Chondrocyte (in vitro differentiated cells): ENCODE measurements around the gene HOPX. TPM values are rescaled to one million over a fixed set of nuclear protein-coding genes. Genes with fewer than 3 reads are reported as not detected.

Source experiments
- DNase-seq: peaks from one replicate; pipeline ENCODE4 v3.0.0; 2021; ENCODE audit warnings: mixed read lengths, low spot score
- H3K27ac Mint-ChIP-seq: one replicate; pipeline ENCODE4 v1.8.0; 2021; ENCODE audit warnings: mild to moderate bottlenecking, moderate library complexity, mixed read lengths; ENCODE audit not compliant: unreplicated experiment
- H3K27me3 Mint-ChIP-seq: 2 replicates; pipeline ENCODE4 v1.8.0; 2021; ENCODE audit warnings: low read depth, mixed read lengths
- H3K36me3 Mint-ChIP-seq: 2 replicates; pipeline ENCODE4 v1.8.0; 2021; ENCODE audit warnings: low read depth, mixed read lengths
- H3K4me1 Mint-ChIP-seq: 2 replicates; pipeline ENCODE4 v1.8.0; 2021; ENCODE audit warnings: low read depth, mild to moderate bottlenecking, mixed read lengths
- H3K4me3 Mint-ChIP-seq: one replicate; pipeline ENCODE4 v1.8.0; 2021; ENCODE audit warnings: mild to moderate bottlenecking, moderate library complexity, mixed read lengths; ENCODE audit not compliant: unreplicated experiment
- H3K9me3 Mint-ChIP-seq: 2 replicates; pipeline ENCODE4 v1.8.0; 2021; ENCODE audit warnings: low read depth, mixed read lengths
- total RNA-seq: library from RNA; stranded (reverse); gene quantifications from 3 replicates; pipeline ENCODE4 v1.2.1, GENCODE V29; 2021
- TF ChIP-seq, protein P1 (sequence below): fragments of 200-600 bp; sonication (generic); IDR thresholded peaks from 2 replicates; pipeline ENCODE4 v1.5.0; 2021; ENCODE audit warnings: antibody characterized with exemption, mild to moderate bottlenecking, moderate library complexity

Gene HOPX
- total RNA-seq, 1 donor from 2014 or later = 2.7 TPM

GRCh38 chr4:56627985-56628384, 53.1 kb downstream of the HOPX start:
- DNase-seq = no peak
- Mint-ChIP-seq H3K9me3 (peaks cover 17% of the 10 kb centered on the region), H3K4me1 (peaks cover 9% of the 10 kb centered on the region), H3K36me3 (peaks cover 7% of the 10 kb centered on the region), H3K27ac (no peak overlapping the region), H3K4me3 (no peak overlapping the region), H3K27me3 (peaks cover 13% of the 10 kb centered on the region)
- TF ChIP-seq, protein P1, sequence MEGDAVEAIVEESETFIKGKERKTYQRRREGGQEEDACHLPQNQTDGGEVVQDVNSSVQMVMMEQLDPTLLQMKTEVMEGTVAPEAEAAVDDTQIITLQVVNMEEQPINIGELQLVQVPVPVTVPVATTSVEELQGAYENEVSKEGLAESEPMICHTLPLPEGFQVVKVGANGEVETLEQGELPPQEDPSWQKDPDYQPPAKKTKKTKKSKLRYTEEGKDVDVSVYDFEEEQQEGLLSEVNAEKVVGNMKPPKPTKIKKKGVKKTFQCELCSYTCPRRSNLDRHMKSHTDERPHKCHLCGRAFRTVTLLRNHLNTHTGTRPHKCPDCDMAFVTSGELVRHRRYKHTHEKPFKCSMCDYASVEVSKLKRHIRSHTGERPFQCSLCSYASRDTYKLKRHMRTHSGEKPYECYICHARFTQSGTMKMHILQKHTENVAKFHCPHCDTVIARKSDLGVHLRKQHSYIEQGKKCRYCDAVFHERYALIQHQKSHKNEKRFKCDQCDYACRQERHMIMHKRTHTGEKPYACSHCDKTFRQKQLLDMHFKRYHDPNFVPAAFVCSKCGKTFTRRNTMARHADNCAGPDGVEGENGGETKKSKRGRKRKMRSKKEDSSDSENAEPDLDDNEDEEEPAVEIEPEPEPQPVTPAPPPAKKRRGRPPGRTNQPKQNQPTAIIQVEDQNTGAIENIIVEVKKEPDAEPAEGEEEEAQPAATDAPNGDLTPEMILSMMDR = no peak

DNA sequence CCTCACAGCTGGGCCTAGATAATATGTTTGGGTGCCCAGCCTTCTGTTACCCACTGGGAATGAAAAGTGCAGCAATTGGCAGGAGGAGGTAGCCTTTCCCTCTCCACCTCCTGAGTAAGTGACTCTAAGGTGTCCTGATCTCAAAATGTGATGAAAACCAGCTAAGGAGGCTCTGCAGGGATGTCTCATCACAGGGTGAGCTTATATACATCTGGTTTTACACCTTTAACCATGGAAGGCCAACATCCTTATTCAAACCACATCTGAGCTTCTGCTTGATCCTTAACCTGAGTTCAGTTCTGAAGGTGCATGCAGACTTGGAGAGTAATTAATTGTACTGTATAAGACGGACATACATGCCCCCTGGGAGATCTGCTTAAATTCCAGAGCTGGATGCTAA, 53.7 kb downstream of the HOPX start:
- no peak for DNase-seq
- Mint-ChIP-seq H3K27ac (no peak overlapping the region), H3K9me3 (peaks cover 17% of the 10 kb centered on the region), H3K4me3 (no peak overlapping the region), H3K36me3 (peaks cover 4% of the 10 kb centered on the region), H3K4me1 (peaks cover 10% of the 10 kb centered on the region), H3K27me3 (peaks cover 10% of the 10 kb centered on the region)
- TF ChIP-seq, protein P1 = no peak

GRCh38 chr4:56626963-56627362, 54.1 kb downstream of the HOPX start:
- H3K4me3 Mint-ChIP-seq = no peak overlapping the region
- H3K36me3 Mint-ChIP-seq = peaks cover 4% of the 10 kb centered on the region
- peaks cover 17% of the 10 kb centered on the region for H3K9me3 Mint-ChIP-seq
- no peak overlapping the region for H3K27ac Mint-ChIP-seq
- TF ChIP-seq, protein P1 = peak; percentile 33
- DNase-seq = no peak
- peaks cover 12% of the 10 kb centered on the region for H3K4me1 Mint-ChIP-seq
- H3K27me3 Mint-ChIP-seq = peaks cover 9% of the 10 kb centered on the region

GRCh38 chr4:56626420-56626819, 54.7 kb downstream of the HOPX start:
- TF ChIP-seq, protein P1 = no peak
- H3K4me3 Mint-ChIP-seq = no peak overlapping the region
- peaks cover 10% of the 10 kb centered on the region for H3K27me3 Mint-ChIP-seq
- no peak overlapping the region for H3K27ac Mint-ChIP-seq
- H3K36me3 Mint-ChIP-seq = peaks cover 4% of the 10 kb centered on the region
- H3K4me1 Mint-ChIP-seq = peaks cover 12% of the 10 kb centered on the region
- H3K9me3 Mint-ChIP-seq = peaks cover 17% of the 10 kb centered on the region
- no peak for DNase-seq

- peaks cover 4% of the 10 kb centered on the region for H3K36me3 Mint-ChIP-seq
- H3K4me1 Mint-ChIP-seq = peaks cover 7% of the 10 kb centered on the region
- no peak overlapping the region for H3K27ac Mint-ChIP-seq
- no peak overlapping the region for H3K4me3 Mint-ChIP-seq
- TF ChIP-seq, protein P1 = no peak
- peaks cover 12% of the 10 kb centered on the region for H3K9me3 Mint-ChIP-seq
- peaks cover 26% of the 10 kb centered on the region for H3K27me3 Mint-ChIP-seq
- DNase-seq = no peak
Measured at GRCh38 chr4:56622176-56622575, 58.9 kb downstream of the HOPX start.
